GM18907 (cell line): Measurements from ENCODE around the gene MED23.
A peak's percentile ranks its signal among the peaks of the same experiment; 100 is the strongest.

Experiments used
- ATAC-seq: cut with Tn5 transposase; IDR thresholded peaks from one replicate; pipeline ENCODE4 v1.9.1; 2021; ENCODE audit warnings: mild to moderate bottlenecking, moderate library complexity; ENCODE audit not compliant: unreplicated experiment

MED23 gene

GRCh38 chr6:131640576-131640975 is 12.5 kb upstream of the MED23 start:
- ATAC-seq = no peak

- peak; percentile 48 for ATAC-seq
Observed at GRCh38 chr6:131640100-131640499, 12.1 kb upstream of the MED23 start.

GRCh38 chr6:131638013-131638412 is 10.0 kb upstream of the MED23 start:
- ATAC-seq = no peak

GRCh38 chr6:131636880-131637792 is 9.1 kb upstream of the MED23 start, which contains the start of gene ENPP3:
Gene ENPP3 (plus strand): TSS chr6:131637302. CDS start chr6:131637385, 83 bp downstream.
- ATAC-seq = no peak

GRCh38 chr6:131635384-131636340 is 7.6 kb upstream of the MED23 start:
- peak; percentile 93 for ATAC-seq

- ATAC-seq = no peak
Observed at GRCh38 chr6:131631625-131632289, 3.7 kb upstream of the MED23 start.

GRCh38 chr6:131629651-131630050 is 1.6 kb upstream of the MED23 start:
- no peak for ATAC-seq

GRCh38 chr6:131628726-131629125 is 684 bp upstream of the MED23 start:
- no peak for ATAC-seq

GRCh38 chr6:131615275-131615674 is 12.8 kb downstream of the MED23 start:
- ATAC-seq = no peak

- no peak for ATAC-seq
Observed at GRCh38 chr6:131613296-131613925, 14.6 kb downstream of the MED23 start.

- no peak for ATAC-seq
Observed at GRCh38 chr6:131602781-131603312, 25.2 kb downstream of the MED23 start.

- no peak for ATAC-seq
Observed at GRCh38 chr6:131600716-131601115, 27.3 kb downstream of the MED23 start.

GRCh38 chr6:131597446-131597845 is 30.6 kb downstream of the MED23 start:
- ATAC-seq = no peak

- no peak for ATAC-seq
Observed at GRCh38 chr6:131594074-131594473, 34.0 kb downstream of the MED23 start.

GRCh38 chr6:131592935-131593334 is 35.1 kb downstream of the MED23 start:
- ATAC-seq = no peak

- ATAC-seq = no peak
Observed at GRCh38 chr6:131588643-131589042, 39.4 kb downstream of the MED23 start.

- no peak for ATAC-seq
Observed at GRCh38 chr6:131587909-131588308, 40.1 kb downstream of the MED23 start.

- no peak for ATAC-seq
Observed at GRCh38 chr6:131586543-131586942, 41.5 kb downstream of the MED23 start.

- no peak for ATAC-seq
Observed at GRCh38 chr6:131581523-131581922, 46.5 kb downstream of the MED23 start.

- no peak for ATAC-seq
Observed at GRCh38 chr6:131575834-131576478, 52.1 kb downstream of the MED23 start.
